ENCODE data around the gene DYNC1LI1. TPM values are rescaled to one million over a fixed set of nuclear protein-coding genes. Genes with fewer than 3 reads are reported as not detected.

The DYNC1LI1 gene
- total and polyA plus RNA-seq, 4 donors: 18.3 to 50.7 (median 33.5) TPM

DNA sequence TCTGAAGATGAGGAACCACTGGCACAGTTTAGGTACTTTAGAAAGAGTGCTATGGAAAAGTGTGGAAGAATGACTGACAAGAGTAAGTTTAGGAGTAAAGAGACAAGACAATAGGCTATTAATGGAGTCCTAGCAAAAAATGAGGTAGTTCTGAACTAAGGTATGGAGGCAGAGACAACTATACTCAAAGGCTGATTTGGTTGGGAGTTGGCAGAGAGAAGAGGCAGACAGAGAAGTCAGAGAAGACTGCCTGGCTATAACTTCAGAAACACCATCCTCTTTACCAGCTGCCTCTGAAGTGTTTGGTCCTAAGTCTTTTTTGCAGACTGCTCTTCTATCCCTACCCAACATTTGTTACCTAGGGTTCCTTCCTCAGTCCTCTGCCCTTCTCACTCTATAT, 19.2 kb downstream of the DYNC1LI1 start:
- DNase-seq: no peak
- no peak overlapping the region for H3K9ac ChIP-seq (ENCODE audit: insufficient read depth in 1 of 2, low read length in 2 of 2)
- TF ChIP-seq, protein P1, sequence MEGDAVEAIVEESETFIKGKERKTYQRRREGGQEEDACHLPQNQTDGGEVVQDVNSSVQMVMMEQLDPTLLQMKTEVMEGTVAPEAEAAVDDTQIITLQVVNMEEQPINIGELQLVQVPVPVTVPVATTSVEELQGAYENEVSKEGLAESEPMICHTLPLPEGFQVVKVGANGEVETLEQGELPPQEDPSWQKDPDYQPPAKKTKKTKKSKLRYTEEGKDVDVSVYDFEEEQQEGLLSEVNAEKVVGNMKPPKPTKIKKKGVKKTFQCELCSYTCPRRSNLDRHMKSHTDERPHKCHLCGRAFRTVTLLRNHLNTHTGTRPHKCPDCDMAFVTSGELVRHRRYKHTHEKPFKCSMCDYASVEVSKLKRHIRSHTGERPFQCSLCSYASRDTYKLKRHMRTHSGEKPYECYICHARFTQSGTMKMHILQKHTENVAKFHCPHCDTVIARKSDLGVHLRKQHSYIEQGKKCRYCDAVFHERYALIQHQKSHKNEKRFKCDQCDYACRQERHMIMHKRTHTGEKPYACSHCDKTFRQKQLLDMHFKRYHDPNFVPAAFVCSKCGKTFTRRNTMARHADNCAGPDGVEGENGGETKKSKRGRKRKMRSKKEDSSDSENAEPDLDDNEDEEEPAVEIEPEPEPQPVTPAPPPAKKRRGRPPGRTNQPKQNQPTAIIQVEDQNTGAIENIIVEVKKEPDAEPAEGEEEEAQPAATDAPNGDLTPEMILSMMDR (IDR thresholded peaks at IDR 0.05; ENCODE audit: control extremely low read depth, extremely low read depth): no peak
- no peak overlapping the region for H3K27ac ChIP-seq (ENCODE audit: low read depth in 1 of 2, low read length in 1 of 2)
- ATAC-seq (ENCODE audit: insufficient read depth, low FRiP score): no peak
- no peaks in the 10 kb centered on the region for H3K27me3 ChIP-seq (ENCODE audit: control insufficient read depth in 3 of 3, insufficient read depth in 3 of 3, low read length in 2 of 3)
- peaks cover 1 to 13% (median 5%) of the 10 kb centered on the region in 5 donors for H3K4me1 ChIP-seq (ENCODE audit: control insufficient read depth in 5 of 5, insufficient read depth in 5 of 5, low read length in 5 of 5)
- no peaks in the 10 kb centered on the region for H3K9me3 ChIP-seq (ENCODE audit: control insufficient read depth in 4 of 4, insufficient read depth in 3 of 4, low read length in 3 of 4)
- H3K36me3 ChIP-seq (ENCODE audit: control insufficient read depth in 4 of 4, insufficient read depth in 4 of 4, low read length in 4 of 4): peaks cover 0 to 1% (median 0%) of the 10 kb centered on the region in 4 donors
- H3K4me3 ChIP-seq: no peak overlapping the region

DNA sequence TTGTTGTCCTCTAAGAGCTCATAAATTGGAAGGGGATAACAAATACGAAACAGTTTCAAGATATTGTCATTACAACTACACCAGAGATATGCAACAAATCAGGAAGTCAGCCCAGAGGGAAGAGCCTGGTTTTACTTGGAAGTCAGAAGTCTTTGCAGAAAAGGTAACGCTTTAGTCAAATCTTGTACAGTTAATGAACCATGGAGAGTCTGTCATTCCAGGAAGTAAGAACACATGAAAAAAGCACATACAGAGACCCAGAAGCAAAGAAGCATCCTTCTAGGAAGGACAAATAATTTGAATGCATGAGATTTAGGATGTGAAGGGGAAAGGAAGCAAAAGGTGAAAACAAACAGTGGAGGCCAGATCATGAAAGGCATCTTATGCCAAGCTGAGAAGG, 19.6 kb downstream of the DYNC1LI1 start:
- TF ChIP-seq, protein P1 (IDR thresholded peaks at IDR 0.05; ENCODE audit: control extremely low read depth, extremely low read depth): no peak
- Histone ChIP-seq H3K9me3 (ENCODE audit: control insufficient read depth in 4 of 4, insufficient read depth in 3 of 4, low read length in 3 of 4) (no peaks in the 10 kb centered on the region), H3K9ac (ENCODE audit: insufficient read depth in 1 of 2, low read length in 2 of 2) (no peak overlapping the region), H3K27me3 (ENCODE audit: control insufficient read depth in 3 of 3, insufficient read depth in 3 of 3, low read length in 2 of 3) (no peaks in the 10 kb centered on the region), H3K4me3 (no peak overlapping the region), H3K36me3 (ENCODE audit: control insufficient read depth in 4 of 4, insufficient read depth in 4 of 4, low read length in 4 of 4) (no peaks in the 10 kb centered on the region), H3K27ac (ENCODE audit: low read depth in 1 of 2, low read length in 1 of 2) (no peak overlapping the region), H3K4me1 (ENCODE audit: control insufficient read depth in 5 of 5, insufficient read depth in 5 of 5, low read length in 5 of 5) (peaks cover 1 to 10% (median 4%) of the 10 kb centered on the region in 5 donors)
- no peak for DNase-seq
- 73 to 76% methylated on average over 2 of the region's 2 CpGs for WGBS, 2 donors
- ATAC-seq (ENCODE audit: insufficient read depth, low FRiP score): no peak

DNA sequence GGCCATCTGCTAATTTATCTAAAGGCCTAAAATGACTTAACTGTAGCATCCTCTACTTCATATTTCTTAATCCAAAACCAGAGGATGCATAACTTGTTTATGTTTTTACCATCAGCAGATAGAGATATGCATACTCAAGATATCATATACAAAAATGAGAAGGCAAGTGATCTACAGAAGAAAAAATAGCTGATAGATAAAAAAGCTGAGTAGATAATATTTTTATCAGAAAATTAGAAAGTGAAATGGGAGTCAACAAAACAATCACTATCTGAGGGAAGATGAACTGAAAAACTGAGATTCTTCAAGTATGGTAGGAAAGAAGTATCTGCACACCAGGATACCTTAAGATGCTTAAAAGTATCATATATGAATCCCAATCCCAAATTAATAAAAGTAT, 25.4 kb downstream of the DYNC1LI1 start:
- Histone ChIP-seq H3K4me1 (ENCODE audit: control insufficient read depth in 5 of 5, insufficient read depth in 5 of 5, low read length in 5 of 5) (peaks cover 0 to 11% (median 0%) of the 10 kb centered on the region in 5 donors), H3K27ac (ENCODE audit: low read depth in 1 of 2, low read length in 1 of 2) (no peak overlapping the region), H3K9ac (ENCODE audit: insufficient read depth in 1 of 2, low read length in 2 of 2) (no peak overlapping the region), H3K9me3 (ENCODE audit: control insufficient read depth in 4 of 4, insufficient read depth in 3 of 4, low read length in 3 of 4) (no peaks in the 10 kb centered on the region), H3K36me3 (ENCODE audit: control insufficient read depth in 4 of 4, insufficient read depth in 4 of 4, low read length in 4 of 4) (peaks cover 0 to 5% (median under 1%) of the 10 kb centered on the region in 4 donors), H3K27me3 (ENCODE audit: control insufficient read depth in 3 of 3, insufficient read depth in 3 of 3, low read length in 2 of 3) (no peaks in the 10 kb centered on the region), H3K4me3 (no peak overlapping the region)
- TF ChIP-seq, protein P1 (IDR thresholded peaks at IDR 0.05; ENCODE audit: control extremely low read depth, extremely low read depth): no peak
- no peak for DNase-seq
- no peak for ATAC-seq (ENCODE audit: insufficient read depth, low FRiP score)

DNA sequence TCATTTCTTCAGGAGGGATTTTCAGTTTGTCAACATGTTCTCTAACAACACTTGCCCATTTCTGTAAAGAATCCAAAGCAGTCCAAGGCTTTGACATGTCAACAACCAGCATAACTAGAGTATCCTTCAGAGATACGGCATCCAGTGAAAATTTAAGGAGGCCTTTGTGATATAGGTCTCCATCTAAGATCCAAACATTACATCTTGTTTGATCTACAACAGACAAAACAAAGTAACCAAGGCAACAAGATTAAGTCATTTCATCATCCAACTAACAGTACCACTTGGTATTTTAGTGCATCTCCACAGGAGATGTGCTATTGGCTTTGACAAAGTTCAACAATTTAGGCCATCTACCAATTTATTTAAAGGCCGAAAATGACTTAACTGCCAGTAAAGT, 25.8 kb downstream of the DYNC1LI1 start:
- Histone ChIP-seq H3K9ac (ENCODE audit: insufficient read depth in 1 of 2, low read length in 2 of 2) (no peak overlapping the region), H3K27me3 (ENCODE audit: control insufficient read depth in 3 of 3, insufficient read depth in 3 of 3, low read length in 2 of 3) (no peaks in the 10 kb centered on the region), H3K4me1 (ENCODE audit: control insufficient read depth in 5 of 5, insufficient read depth in 5 of 5, low read length in 5 of 5) (peaks cover 0 to 11% (median 0%) of the 10 kb centered on the region in 5 donors), H3K4me3 (no peak overlapping the region), H3K27ac (ENCODE audit: low read depth in 1 of 2, low read length in 1 of 2) (no peak overlapping the region), H3K9me3 (ENCODE audit: control insufficient read depth in 4 of 4, insufficient read depth in 3 of 4, low read length in 3 of 4) (no peaks in the 10 kb centered on the region), H3K36me3 (ENCODE audit: control insufficient read depth in 4 of 4, insufficient read depth in 4 of 4, low read length in 4 of 4) (peaks cover 0 to 6% (median under 1%) of the 10 kb centered on the region in 4 donors)
- DNase-seq (peak in 2 of 3 donors; percentile 25 to 27), ATAC-seq (ENCODE audit: insufficient read depth, low FRiP score) (no peak)
- TF ChIP-seq, protein P1 (IDR thresholded peaks at IDR 0.05; ENCODE audit: control extremely low read depth, extremely low read depth): no peak
- 74 to 86% methylated on average over 2 of the region's 2 CpGs for WGBS, 2 donors
